Breast epithelium (tissue), 3 donors: Measurements from ENCODE around the gene DLGAP3.

ENCODE experiments used
- POLR2A ChIP-seq: fragments of 450-650 bp; IDR thresholded peaks from one replicate; pipeline ENCODE4 v1.6.1; 2016; ENCODE audit warnings: antibody characterized with exemption, mild to moderate bottlenecking, moderate library complexity
- TF ChIP-seq, protein P1 (sequence below), 3 donors: fragments of 450-650 bp; IDR thresholded peaks; one replicate each; pipeline ENCODE4 v1.5.1; 2016 to 2017; ENCODE audit warnings: antibody characterized with exemption in 3 of 3, mild to moderate bottlenecking in 3 of 3, moderate library complexity in 3 of 3

DNA sequence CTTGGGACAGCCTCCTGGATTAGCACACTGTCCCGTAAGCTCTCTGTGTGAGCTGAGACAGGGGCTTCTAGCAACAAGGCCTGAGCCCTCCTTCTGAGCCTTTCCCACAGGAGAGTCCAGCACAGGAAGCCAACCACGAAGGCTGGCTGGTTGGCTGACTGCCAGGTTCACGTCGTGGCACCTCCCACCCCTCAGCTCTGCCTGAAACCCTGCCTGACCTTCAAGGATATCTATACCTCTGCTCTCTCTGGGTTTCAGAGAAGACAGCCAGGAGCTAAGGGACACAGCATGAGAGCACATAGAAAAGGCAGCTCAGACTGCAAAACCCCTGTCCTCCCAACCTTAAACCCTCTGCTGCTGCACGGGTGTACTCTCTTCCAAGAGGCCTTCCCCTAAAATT is 13.9 kb downstream of the DLGAP3 start:
- TF ChIP-seq, protein P1, sequence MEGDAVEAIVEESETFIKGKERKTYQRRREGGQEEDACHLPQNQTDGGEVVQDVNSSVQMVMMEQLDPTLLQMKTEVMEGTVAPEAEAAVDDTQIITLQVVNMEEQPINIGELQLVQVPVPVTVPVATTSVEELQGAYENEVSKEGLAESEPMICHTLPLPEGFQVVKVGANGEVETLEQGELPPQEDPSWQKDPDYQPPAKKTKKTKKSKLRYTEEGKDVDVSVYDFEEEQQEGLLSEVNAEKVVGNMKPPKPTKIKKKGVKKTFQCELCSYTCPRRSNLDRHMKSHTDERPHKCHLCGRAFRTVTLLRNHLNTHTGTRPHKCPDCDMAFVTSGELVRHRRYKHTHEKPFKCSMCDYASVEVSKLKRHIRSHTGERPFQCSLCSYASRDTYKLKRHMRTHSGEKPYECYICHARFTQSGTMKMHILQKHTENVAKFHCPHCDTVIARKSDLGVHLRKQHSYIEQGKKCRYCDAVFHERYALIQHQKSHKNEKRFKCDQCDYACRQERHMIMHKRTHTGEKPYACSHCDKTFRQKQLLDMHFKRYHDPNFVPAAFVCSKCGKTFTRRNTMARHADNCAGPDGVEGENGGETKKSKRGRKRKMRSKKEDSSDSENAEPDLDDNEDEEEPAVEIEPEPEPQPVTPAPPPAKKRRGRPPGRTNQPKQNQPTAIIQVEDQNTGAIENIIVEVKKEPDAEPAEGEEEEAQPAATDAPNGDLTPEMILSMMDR (IDR thresholded peaks at IDR 0.05), result no peak
- TF ChIP-seq POLR2A, result no peak
